AML-193 (cell line): Measurements from ENCODE around the gene EFCAB9.

Source experiments
- DNase-seq, 2 experiments: peaks; one replicate each; lab custom pipeline; 2025; lab: John Stamatoyannopoulos, UW

The EFCAB9 gene

GRCh38 chr5:172166030-172166826 lies 27.7 kb upstream of the EFCAB9 start:
- DNase-seq, result no peak

- DNase-seq, result no peak
These were observed 26.1 kb upstream of the EFCAB9 start for GRCh38 chr5:172167895-172168294.

- no peak for DNase-seq
These were observed 25.7 kb upstream of the EFCAB9 start for GRCh38 chr5:172168311-172168710.

- no peak for DNase-seq
These were observed 24.8 kb upstream of the EFCAB9 start for GRCh38 chr5:172169216-172169615.

GRCh38 chr5:172170251-172170701 lies 23.7 kb upstream of the EFCAB9 start:
- no peak for DNase-seq

- DNase-seq, result no peak
These were observed 22.9 kb upstream of the EFCAB9 start for GRCh38 chr5:172171118-172171517.

- no peak for DNase-seq
These were observed 20.9 kb upstream of the EFCAB9 start for GRCh38 chr5:172172912-172173563.

- DNase-seq, result no peak
These were observed 20.3 kb upstream of the EFCAB9 start for GRCh38 chr5:172173564-172174153.

DNA sequence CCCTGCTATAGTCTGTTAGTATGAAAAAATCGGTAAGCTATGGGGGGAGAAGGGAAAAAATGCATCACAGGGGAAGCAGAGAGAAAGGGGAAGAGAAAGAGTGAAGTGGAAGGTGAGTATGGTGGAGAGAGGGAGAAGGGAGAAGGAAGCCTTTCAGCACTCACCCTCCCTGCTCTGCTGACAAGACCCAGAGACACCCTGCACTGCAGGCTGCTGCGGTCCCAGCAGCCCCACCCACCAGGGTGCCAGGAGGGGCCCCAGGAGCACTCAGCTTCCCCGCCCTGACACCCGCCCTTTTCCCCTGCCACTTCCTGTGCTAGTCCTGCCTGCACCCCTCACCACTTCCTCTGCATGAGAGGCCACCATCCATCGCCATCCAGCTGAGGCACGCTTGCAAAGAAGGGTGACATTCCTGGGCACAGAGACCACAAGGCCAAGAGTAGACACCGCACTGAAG lies 18.7 kb upstream of the EFCAB9 start:
- DNase-seq, result peak; percentile 91 to 92

- no peak for DNase-seq
These were observed 16.8 kb upstream of the EFCAB9 start for GRCh38 chr5:172177176-172177575.

GRCh38 chr5:172178301-172178987 lies 15.5 kb upstream of the EFCAB9 start:
- DNase-seq, result no peak

DNA sequence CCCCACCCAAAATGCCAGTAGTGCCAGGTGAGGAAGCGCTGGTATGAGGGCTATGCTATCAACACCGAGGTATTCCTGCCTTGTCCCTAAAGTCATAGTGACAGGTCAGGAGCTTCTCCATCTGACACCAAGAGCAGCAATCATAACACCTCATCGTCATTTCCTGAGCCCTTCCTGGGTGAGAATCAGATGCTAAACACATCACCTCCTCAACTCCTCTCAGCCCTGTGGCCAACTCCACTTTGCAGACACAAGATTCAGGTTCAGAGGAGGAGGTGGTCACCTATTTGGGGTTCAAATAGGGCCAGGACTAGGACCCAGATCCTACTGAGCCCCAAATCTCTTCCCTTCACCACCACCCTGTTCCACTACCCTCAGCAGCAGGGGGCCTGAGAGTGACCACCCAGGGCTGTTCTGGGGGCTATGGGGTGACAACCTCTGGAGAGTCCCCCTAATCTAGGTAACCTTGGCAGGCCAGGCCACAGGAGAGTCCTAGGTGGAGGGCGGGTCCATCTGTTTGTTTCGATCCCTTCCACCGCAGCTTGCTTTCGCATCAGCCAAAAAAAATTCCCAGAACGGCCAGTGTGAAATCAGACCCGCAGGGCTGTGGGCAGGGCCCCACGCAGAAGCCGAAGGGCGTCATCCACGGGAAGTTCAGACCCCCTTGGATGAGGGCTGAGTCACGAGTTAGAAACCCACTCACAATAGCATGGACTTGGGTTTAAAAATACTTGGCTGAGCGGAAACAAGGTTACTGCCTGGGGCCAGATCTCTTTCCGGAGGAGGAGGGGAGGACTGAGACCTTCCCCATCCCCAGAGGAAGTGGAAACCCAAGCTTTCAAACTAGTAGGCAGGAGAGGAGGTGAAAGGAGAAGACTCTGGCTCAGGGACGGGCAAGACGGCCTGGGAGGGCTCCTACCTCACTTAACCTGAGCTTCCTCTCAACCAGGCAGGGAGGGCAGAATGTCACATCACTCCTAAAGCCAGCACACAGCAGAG lies 14.7 kb upstream of the EFCAB9 start:
- peak; percentile 81 to 85 for DNase-seq

GRCh38 chr5:172180936-172181335 lies 13.0 kb upstream of the EFCAB9 start:
- DNase-seq, result no peak

DNA sequence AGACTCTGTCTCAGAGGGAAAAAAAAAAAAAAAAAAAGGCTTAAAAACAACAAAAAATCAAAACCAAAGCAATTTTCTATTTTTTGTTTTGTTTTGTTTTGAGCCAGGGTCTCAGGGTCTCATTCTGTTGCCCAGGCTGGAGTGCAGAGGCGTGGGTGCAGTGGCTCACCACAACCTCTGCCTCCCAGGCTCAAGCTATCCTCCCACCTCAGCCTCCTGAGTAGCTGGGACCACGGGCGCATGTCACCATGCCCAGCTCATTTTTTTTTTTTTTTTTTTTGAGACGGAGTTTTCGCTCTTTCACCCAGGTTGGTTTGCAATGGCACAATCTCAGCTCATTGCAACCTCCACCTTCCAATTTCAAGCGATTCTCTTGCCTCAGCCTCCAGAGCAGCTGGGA lies 11.7 kb upstream of the EFCAB9 start:
- no peak for DNase-seq

DNA sequence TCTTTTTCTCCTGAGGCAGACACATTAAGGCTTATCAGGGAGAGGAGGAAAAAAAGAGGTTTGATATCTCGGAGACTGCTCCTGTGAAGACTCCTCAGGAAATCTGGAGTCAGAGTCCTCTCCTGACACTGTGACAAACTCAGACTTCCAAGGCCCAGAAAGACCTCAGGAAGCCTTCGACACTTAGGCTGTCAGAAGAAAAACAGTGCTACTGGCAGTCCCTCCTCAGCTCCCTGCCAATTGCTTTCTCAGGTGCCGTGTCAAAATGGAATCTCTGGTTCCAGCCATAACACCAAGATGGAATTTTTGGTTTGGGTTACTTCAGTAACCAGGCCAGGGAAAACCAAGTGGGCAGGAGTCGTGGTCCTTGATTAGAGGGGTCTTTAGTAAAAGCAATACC lies 10.1 kb upstream of the EFCAB9 start:
- no peak for DNase-seq

- DNase-seq, result peak in 1 of 2 experiments; percentile 23
These were observed 8.9 kb upstream of the EFCAB9 start for GRCh38 chr5:172185096-172185461.

GRCh38 chr5:172186114-172186695 lies 7.8 kb upstream of the EFCAB9 start:
- no peak for DNase-seq

GRCh38 chr5:172187118-172188032 lies 6.6 kb upstream of the EFCAB9 start:
- peak; percentile 37 to 60 for DNase-seq

DNA sequence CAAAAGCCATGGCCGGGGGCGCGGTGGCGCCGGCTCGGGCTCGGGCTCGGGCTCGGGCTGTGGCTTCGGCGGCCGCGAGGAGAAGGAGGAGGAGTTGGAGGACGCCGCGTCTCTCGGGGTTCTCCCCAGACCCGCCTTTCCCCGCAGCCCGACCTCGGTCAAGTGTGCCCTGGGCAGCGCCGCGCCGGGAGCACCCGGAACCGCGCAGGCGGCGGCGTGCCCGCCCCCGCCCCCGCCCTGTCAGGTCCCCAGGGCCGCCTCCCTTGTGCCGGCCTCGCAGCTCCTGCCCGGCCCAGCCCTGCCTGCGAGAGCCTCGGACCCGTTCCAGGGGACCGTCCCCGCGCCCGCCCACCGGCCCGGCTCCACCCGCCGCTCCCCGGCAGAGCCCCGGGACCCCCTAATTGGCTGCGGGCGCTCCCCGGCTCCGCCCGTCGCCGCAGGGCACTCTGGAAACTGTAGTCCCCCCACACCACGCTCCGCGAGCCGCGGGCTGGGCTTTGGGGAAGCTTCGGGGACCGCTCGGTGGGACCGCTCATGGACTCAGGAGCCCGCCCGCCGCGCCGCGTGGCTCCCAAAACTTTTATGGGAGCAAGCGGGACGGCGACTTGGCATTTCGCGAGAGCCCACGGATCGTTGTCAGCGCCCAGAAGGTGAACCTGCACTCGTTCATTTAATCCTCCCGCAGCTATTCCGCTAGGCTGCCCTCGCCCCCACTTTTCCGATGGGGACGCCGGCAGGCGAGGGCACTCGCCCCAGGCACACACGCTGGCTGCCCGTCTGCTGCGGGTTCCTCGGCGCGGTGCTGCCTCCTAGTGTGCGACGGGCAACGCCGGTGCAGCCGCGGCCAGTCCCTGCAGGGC lies 5.7 kb upstream of the EFCAB9 start, which contains the start of gene STK10:
TSS of gene STK10 (minus strand) at position 192 of the 860 bp plus-strand sequence. CDS start at position 10, 182 bp downstream.
- peak; percentile 74 to 86 for DNase-seq
